ENCODE data around the gene ABCB11. TPM values are rescaled to one million over a fixed set of nuclear protein-coding genes. Genes with fewer than 3 reads are reported as not detected.

The ABCB11 gene
- polyA plus RNA-seq, 3 donors = not detected

DNA sequence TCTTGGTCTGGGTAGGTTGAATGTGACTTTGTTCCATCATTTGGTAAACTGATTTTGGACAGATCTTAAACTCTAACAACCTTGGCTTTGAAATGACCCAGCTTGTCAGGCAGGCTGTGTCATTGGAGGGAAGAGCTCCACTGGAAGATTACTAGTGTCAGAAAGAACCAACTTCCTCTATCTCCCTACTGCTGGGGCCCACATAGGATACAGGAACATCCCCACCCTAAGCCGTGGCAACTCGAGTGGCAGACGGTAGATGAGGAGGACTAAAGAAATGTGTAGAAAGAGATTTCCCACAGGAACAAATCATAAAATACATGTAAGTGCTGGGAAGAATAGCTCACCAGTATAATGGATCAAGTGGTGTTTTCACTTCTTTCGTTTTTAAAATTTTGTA, 134.3 kb downstream of the ABCB11 start:
- DNase-seq = peak; percentile 9 to 22 (median 10)
- no peak overlapping the region for H3K4me2 ChIP-seq (replicated peaks; ENCODE audit: extremely low read depth, low read length, poor library complexity, severe bottlenecking)
- H3K27me3 Mint-ChIP-seq (ENCODE audit: low read depth in 3 of 3) = peaks cover 3 to 8% (median 5%) of the 10 kb centered on the region in 3 donors
- H3K4me3 Mint-ChIP-seq = no peak overlapping the region
- H3K9ac ChIP-seq (ENCODE audit: insufficient read depth, low read length, poor library complexity, severe bottlenecking) = no peak overlapping the region
- no peak overlapping the region for H3K4me3 ChIP-seq (replicated peaks in 1 of 3; ENCODE audit: low read depth in 2 of 3, low read length in 3 of 3)
- no peak for TF ChIP-seq CTCF (IDR thresholded peaks at IDR 0.05)
- H2AFZ ChIP-seq (ENCODE audit: insufficient read depth, low read depth, low read length, poor library complexity, severe bottlenecking) = no peak overlapping the region
- no peaks in the 10 kb centered on the region for H3K4me1 ChIP-seq (ENCODE audit: control insufficient read depth in 1 of 2, insufficient read depth in 2 of 2, low read length in 2 of 2)
- H3K27me3 ChIP-seq (ENCODE audit: control insufficient read depth in 2 of 2, insufficient read depth in 2 of 2, low read length in 2 of 2) = peaks cover 2 to 3% of the 10 kb centered on the region in 2 donors
- H3K4me1 Mint-ChIP-seq = peaks cover 8% of the 10 kb centered on the region
- no peaks in the 10 kb centered on the region for H3K9me3 ChIP-seq (replicated peaks in 1 of 2; ENCODE audit: control insufficient read depth in 1 of 2, insufficient read depth in 1 of 2, low read length in 2 of 2)
- peak overlapping the region in 1 of 7 donors; percentile 39 for H3K27ac Mint-ChIP-seq
- no CpG with 5 or more reads among the region's 4 CpGs for WGBS (ENCODE audit: insufficient coverage)
- H3K9me3 Mint-ChIP-seq = no peaks in the 10 kb centered on the region
- H3K36me3 ChIP-seq (replicated peaks in 1 of 2; ENCODE audit: control insufficient read depth in 1 of 2, insufficient read depth in 2 of 2, low read length in 2 of 2) = no peaks in the 10 kb centered on the region
- H3K36me3 Mint-ChIP-seq = no peaks in the 10 kb centered on the region
- no peaks in the 10 kb centered on the region for H4K20me1 ChIP-seq (ENCODE audit: insufficient read depth, low read length)
- intact Hi-C loops (cut with micrococcal nuclease) = no loop called here
- no peaks in the 10 kb centered on the region for H3K79me2 ChIP-seq (ENCODE audit: insufficient read depth, low read length)
- no peak overlapping the region for H3K27ac ChIP-seq (ENCODE audit: low read depth in 1 of 2, low read length in 2 of 2)

GRCh38 chr2:168895771-168896170, 135.4 kb downstream of the ABCB11 start:
- Histone ChIP-seq H2AFZ (ENCODE audit: insufficient read depth, low read depth, low read length, poor library complexity, severe bottlenecking) (no peak overlapping the region), H3K4me3 (replicated peaks in 1 of 3; ENCODE audit: low read depth in 2 of 3, low read length in 3 of 3) (no peak overlapping the region), H3K27me3 (ENCODE audit: control insufficient read depth in 2 of 2, insufficient read depth in 2 of 2, low read length in 2 of 2) (peaks cover 3% of the 10 kb centered on the region in 2 donors), H3K36me3 (replicated peaks in 1 of 2; ENCODE audit: control insufficient read depth in 1 of 2, insufficient read depth in 2 of 2, low read length in 2 of 2) (no peaks in the 10 kb centered on the region), H3K9ac (ENCODE audit: insufficient read depth, low read length, poor library complexity, severe bottlenecking) (no peak overlapping the region), H3K4me2 (replicated peaks; ENCODE audit: extremely low read depth, low read length, poor library complexity, severe bottlenecking) (no peak overlapping the region), H3K27ac (ENCODE audit: low read depth in 1 of 2, low read length in 2 of 2) (no peak overlapping the region), H4K20me1 (ENCODE audit: insufficient read depth, low read length) (no peaks in the 10 kb centered on the region), H3K79me2 (ENCODE audit: insufficient read depth, low read length) (no peaks in the 10 kb centered on the region), H3K9me3 (replicated peaks in 1 of 2; ENCODE audit: control insufficient read depth in 1 of 2, insufficient read depth in 1 of 2, low read length in 2 of 2) (no peaks in the 10 kb centered on the region), H3K4me1 (ENCODE audit: control insufficient read depth in 1 of 2, insufficient read depth in 2 of 2, low read length in 2 of 2) (peaks cover 0 to 1% of the 10 kb centered on the region in 2 donors)
- Mint-ChIP-seq H3K27me3 (ENCODE audit: low read depth in 3 of 3) (peaks cover 3 to 8% (median 7%) of the 10 kb centered on the region in 3 donors), H3K9me3 (no peaks in the 10 kb centered on the region), H3K4me3 (no peak overlapping the region), H3K4me1 (peaks cover 9% of the 10 kb centered on the region), H3K27ac (no peak overlapping the region), H3K36me3 (no peaks in the 10 kb centered on the region)
- no peak for DNase-seq
- TF ChIP-seq CTCF (IDR thresholded peaks at IDR 0.05) = no peak
- intact Hi-C loops (cut with micrococcal nuclease) = no loop called here

All from CD14-positive monocyte (primary cell).